ENCODE results near the gene ADGRL3. TPM values are rescaled to one million over a fixed set of nuclear protein-coding genes. Genes with fewer than 3 reads are reported as not detected.

The ADGRL3 gene
- total and polyA plus RNA-seq, 4 donors: 0.07 to 1.7 (median 0.82) TPM

DNA sequence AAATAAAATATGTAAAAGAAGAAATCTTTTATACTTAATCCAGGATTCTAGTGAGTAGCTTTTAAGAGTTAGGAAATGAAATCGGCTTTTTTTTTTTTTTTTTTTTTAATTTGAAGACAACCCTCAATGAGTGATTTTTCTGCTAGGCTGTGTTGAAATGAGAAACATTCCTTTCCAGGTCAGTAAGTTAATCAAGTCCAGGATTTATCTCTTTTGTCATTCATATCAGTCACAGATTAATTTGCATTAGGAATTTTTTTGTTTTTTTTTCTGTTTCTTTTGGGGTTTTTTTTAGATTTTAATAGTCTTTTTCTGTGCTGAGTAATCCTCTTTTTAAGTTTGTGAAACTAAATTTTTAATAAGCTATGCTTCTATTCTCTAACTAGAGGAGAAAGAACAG lies 448.1 kb downstream of the ADGRL3 start:
- no peaks in the 10 kb centered on the region for H3K4me1 ChIP-seq (ENCODE audit: control insufficient read depth in 4 of 4, insufficient read depth in 4 of 4, low read length in 3 of 4)
- no peaks in the 10 kb centered on the region for H3K9me3 ChIP-seq (ENCODE audit: control insufficient read depth in 4 of 4, low read length in 3 of 4)
- no peak for TF ChIP-seq FOXA2 (IDR thresholded peaks at IDR 0.05)
- TF ChIP-seq FOXA1 (IDR thresholded peaks at IDR 0.05): no peak
- TF ChIP-seq, protein P1, sequence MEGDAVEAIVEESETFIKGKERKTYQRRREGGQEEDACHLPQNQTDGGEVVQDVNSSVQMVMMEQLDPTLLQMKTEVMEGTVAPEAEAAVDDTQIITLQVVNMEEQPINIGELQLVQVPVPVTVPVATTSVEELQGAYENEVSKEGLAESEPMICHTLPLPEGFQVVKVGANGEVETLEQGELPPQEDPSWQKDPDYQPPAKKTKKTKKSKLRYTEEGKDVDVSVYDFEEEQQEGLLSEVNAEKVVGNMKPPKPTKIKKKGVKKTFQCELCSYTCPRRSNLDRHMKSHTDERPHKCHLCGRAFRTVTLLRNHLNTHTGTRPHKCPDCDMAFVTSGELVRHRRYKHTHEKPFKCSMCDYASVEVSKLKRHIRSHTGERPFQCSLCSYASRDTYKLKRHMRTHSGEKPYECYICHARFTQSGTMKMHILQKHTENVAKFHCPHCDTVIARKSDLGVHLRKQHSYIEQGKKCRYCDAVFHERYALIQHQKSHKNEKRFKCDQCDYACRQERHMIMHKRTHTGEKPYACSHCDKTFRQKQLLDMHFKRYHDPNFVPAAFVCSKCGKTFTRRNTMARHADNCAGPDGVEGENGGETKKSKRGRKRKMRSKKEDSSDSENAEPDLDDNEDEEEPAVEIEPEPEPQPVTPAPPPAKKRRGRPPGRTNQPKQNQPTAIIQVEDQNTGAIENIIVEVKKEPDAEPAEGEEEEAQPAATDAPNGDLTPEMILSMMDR (IDR thresholded peaks at IDR 0.05; ENCODE audit: low read depth, low read length, missing input control): no peak
- TF ChIP-seq EGR1 (IDR thresholded peaks at IDR 0.05; ENCODE audit: low read depth in 2 of 2): no peak
- no peak for TF ChIP-seq SP1 (IDR thresholded peaks at IDR 0.05)
- TF ChIP-seq, protein P2, sequence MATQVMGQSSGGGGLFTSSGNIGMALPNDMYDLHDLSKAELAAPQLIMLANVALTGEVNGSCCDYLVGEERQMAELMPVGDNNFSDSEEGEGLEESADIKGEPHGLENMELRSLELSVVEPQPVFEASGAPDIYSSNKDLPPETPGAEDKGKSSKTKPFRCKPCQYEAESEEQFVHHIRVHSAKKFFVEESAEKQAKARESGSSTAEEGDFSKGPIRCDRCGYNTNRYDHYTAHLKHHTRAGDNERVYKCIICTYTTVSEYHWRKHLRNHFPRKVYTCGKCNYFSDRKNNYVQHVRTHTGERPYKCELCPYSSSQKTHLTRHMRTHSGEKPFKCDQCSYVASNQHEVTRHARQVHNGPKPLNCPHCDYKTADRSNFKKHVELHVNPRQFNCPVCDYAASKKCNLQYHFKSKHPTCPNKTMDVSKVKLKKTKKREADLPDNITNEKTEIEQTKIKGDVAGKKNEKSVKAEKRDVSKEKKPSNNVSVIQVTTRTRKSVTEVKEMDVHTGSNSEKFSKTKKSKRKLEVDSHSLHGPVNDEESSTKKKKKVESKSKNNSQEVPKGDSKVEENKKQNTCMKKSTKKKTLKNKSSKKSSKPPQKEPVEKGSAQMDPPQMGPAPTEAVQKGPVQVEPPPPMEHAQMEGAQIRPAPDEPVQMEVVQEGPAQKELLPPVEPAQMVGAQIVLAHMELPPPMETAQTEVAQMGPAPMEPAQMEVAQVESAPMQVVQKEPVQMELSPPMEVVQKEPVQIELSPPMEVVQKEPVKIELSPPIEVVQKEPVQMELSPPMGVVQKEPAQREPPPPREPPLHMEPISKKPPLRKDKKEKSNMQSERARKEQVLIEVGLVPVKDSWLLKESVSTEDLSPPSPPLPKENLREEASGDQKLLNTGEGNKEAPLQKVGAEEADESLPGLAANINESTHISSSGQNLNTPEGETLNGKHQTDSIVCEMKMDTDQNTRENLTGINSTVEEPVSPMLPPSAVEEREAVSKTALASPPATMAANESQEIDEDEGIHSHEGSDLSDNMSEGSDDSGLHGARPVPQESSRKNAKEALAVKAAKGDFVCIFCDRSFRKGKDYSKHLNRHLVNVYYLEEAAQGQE (IDR thresholded peaks at IDR 0.05): no peak
- TF ChIP-seq GABPA (IDR thresholded peaks at IDR 0.05 in 1 of 2, conservative IDR thresholded peaks at IDR 0.05 in 1 of 2): no peak
- TF ChIP-seq, protein P3, sequence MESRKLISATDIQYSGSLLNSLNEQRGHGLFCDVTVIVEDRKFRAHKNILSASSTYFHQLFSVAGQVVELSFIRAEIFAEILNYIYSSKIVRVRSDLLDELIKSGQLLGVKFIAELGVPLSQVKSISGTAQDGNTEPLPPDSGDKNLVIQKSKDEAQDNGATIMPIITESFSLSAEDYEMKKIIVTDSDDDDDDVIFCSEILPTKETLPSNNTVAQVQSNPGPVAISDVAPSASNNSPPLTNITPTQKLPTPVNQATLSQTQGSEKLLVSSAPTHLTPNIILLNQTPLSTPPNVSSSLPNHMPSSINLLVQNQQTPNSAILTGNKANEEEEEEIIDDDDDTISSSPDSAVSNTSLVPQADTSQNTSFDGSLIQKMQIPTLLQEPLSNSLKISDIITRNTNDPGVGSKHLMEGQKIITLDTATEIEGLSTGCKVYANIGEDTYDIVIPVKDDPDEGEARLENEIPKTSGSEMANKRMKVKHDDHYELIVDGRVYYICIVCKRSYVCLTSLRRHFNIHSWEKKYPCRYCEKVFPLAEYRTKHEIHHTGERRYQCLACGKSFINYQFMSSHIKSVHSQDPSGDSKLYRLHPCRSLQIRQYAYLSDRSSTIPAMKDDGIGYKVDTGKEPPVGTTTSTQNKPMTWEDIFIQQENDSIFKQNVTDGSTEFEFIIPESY (IDR thresholded peaks at IDR 0.05): no peak
- no peak for TF ChIP-seq HNF4G (IDR thresholded peaks at IDR 0.05)
- TF ChIP-seq RAD21 (IDR thresholded peaks at IDR 0.05): no peak
- TF ChIP-seq, protein P4, sequence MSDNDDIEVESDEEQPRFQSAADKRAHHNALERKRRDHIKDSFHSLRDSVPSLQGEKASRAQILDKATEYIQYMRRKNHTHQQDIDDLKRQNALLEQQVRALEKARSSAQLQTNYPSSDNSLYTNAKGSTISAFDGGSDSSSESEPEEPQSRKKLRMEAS (IDR thresholded peaks at IDR 0.05): no peak
- TF ChIP-seq TAF1 (conservative IDR thresholded peaks at IDR 0.05): no peak
- WGBS: 96% methylated on average over 1 of the region's 1 CpG
- H3K27me3 ChIP-seq (ENCODE audit: control insufficient read depth in 4 of 4, insufficient read depth in 4 of 4, low read length in 3 of 4): no peaks in the 10 kb centered on the region
- H3K9ac ChIP-seq (ENCODE audit: low read depth in 1 of 2, low read length in 2 of 2): no peak overlapping the region
- no peak for DNase-seq (ENCODE audit: low spot score)
- H3K36me3 ChIP-seq (ENCODE audit: control insufficient read depth in 4 of 4, insufficient read depth in 3 of 4, low read depth in 1 of 4, low read length in 3 of 4): no peaks in the 10 kb centered on the region
- no peak overlapping the region for H3K27ac ChIP-seq (ENCODE audit: low read depth in 1 of 2, low read length in 2 of 2)
- H3K4me3 ChIP-seq (ENCODE audit: low read depth in 1 of 3, low read length in 3 of 3): no peak overlapping the region

DNA sequence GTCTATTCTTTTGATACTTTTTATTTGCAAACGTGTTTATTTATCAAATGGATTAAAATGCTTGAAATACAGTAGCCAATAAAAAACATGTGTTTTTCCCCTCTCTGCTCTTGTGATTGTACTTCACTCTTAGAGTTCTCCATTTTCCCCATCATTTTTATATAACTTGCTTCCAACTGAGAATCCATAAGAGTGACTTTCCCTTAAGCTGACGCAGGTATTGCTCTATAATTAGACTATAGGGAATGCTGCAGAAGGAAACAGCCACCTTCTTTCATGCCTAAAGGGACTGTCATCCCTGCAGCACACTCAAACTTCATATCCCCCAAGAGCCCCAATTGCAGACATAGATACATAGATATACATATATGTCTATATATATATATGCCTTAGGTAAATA lies 456.9 kb downstream of the ADGRL3 start:
- Histone ChIP-seq H3K9me3 (ENCODE audit: control insufficient read depth in 4 of 4, low read length in 3 of 4) (peaks cover 0 to 1% (median 0%) of the 10 kb centered on the region in 4 donors), H3K4me1 (ENCODE audit: control insufficient read depth in 4 of 4, insufficient read depth in 4 of 4, low read length in 3 of 4) (no peaks in the 10 kb centered on the region), H3K4me3 (ENCODE audit: low read depth in 1 of 3, low read length in 3 of 3) (no peak overlapping the region), H3K27ac (ENCODE audit: low read depth in 1 of 2, low read length in 2 of 2) (no peak overlapping the region), H3K9ac (ENCODE audit: low read depth in 1 of 2, low read length in 2 of 2) (no peak overlapping the region), H3K36me3 (ENCODE audit: control insufficient read depth in 4 of 4, insufficient read depth in 3 of 4, low read depth in 1 of 4, low read length in 3 of 4) (no peaks in the 10 kb centered on the region), H3K27me3 (ENCODE audit: control insufficient read depth in 4 of 4, insufficient read depth in 4 of 4, low read length in 3 of 4) (no peaks in the 10 kb centered on the region)
- WGBS: 73% methylated on average over 2 of the region's 2 CpGs
- DNase-seq (ENCODE audit: low spot score): no peak
- TF ChIP-seq YY1 (IDR thresholded peaks at IDR 0.05) (no peak), SP1 (IDR thresholded peaks at IDR 0.05) (no peak), JUND (IDR thresholded peaks at IDR 0.05) (no peak), HNF4G (IDR thresholded peaks at IDR 0.05) (no peak), FOXA1 (IDR thresholded peaks at IDR 0.05) (no peak), NR2F2 (IDR thresholded peaks at IDR 0.05) (no peak), RXRA (IDR thresholded peaks at IDR 0.05) (no peak), FOXA2 (IDR thresholded peaks at IDR 0.05) (no peak), EGR1 (IDR thresholded peaks at IDR 0.05; ENCODE audit: low read depth in 2 of 2) (no peak)
- TF ChIP-seq, protein P1 (IDR thresholded peaks at IDR 0.05; ENCODE audit: low read depth, low read length, missing input control): no peak
- TF ChIP-seq, protein P5, sequence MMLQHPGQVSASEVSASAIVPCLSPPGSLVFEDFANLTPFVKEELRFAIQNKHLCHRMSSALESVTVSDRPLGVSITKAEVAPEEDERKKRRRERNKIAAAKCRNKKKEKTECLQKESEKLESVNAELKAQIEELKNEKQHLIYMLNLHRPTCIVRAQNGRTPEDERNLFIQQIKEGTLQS (IDR thresholded peaks at IDR 0.05): no peak
- TF ChIP-seq, protein P4 (IDR thresholded peaks at IDR 0.05): no peak
- TF ChIP-seq, protein P2 (IDR thresholded peaks at IDR 0.05): no peak

Measured in liver (tissue), 9 donors.